Measurements from ENCODE around the gene MLXIP. TPM values are rescaled to one million over a fixed set of nuclear protein-coding genes. Genes with fewer than 3 reads are reported as not detected.

The MLXIP gene
- total RNA-seq, 1 donor from 2014 or later: 16.9 TPM

GRCh38 chr12:122058549-122059149 lies 19.9 kb upstream of the MLXIP start:
- Histone ChIP-seq H3K9me3 (no peaks in the 10 kb centered on the region), H3K36me3 (peaks cover 0 to 11% of the 10 kb centered on the region in 2 donors), H3K27ac (no peak overlapping the region), H3K4me1 (peaks cover 37% of the 10 kb centered on the region), H3K4me3 (no peak overlapping the region), H3K27me3 (no peaks in the 10 kb centered on the region)
- TF ChIP-seq POLR2AphosphoS5 (IDR thresholded peaks at IDR 0.05; ENCODE audit: insufficient read depth in 1 of 2, low read depth in 1 of 2) (no peak), POLR2A (IDR thresholded peaks at IDR 0.05) (no peak)
- TF ChIP-seq, protein P1, sequence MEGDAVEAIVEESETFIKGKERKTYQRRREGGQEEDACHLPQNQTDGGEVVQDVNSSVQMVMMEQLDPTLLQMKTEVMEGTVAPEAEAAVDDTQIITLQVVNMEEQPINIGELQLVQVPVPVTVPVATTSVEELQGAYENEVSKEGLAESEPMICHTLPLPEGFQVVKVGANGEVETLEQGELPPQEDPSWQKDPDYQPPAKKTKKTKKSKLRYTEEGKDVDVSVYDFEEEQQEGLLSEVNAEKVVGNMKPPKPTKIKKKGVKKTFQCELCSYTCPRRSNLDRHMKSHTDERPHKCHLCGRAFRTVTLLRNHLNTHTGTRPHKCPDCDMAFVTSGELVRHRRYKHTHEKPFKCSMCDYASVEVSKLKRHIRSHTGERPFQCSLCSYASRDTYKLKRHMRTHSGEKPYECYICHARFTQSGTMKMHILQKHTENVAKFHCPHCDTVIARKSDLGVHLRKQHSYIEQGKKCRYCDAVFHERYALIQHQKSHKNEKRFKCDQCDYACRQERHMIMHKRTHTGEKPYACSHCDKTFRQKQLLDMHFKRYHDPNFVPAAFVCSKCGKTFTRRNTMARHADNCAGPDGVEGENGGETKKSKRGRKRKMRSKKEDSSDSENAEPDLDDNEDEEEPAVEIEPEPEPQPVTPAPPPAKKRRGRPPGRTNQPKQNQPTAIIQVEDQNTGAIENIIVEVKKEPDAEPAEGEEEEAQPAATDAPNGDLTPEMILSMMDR (IDR thresholded peaks at IDR 0.05): no peak
- no peak for DNase-seq (ENCODE audit: extremely low spot score in 2 of 2)
- intact Hi-C loops (cut with DNase I): no loop called here

GRCh38 chr12:122059203-122059960 lies 19.2 kb upstream of the MLXIP start:
- Histone ChIP-seq H3K4me3 (no peak overlapping the region), H3K36me3 (peaks cover 0 to 11% of the 10 kb centered on the region in 2 donors), H3K9me3 (no peaks in the 10 kb centered on the region), H3K27me3 (no peaks in the 10 kb centered on the region), H3K27ac (peak overlapping the region; percentile 27), H3K4me1 (peaks cover 40% of the 10 kb centered on the region)
- intact Hi-C loops (cut with DNase I): no loop called here
- DNase-seq (ENCODE audit: extremely low spot score in 2 of 2): no peak
- TF ChIP-seq, protein P1 (IDR thresholded peaks at IDR 0.05): no peak
- TF ChIP-seq POLR2A (IDR thresholded peaks at IDR 0.05): no peak
- TF ChIP-seq POLR2AphosphoS5 (IDR thresholded peaks at IDR 0.05; ENCODE audit: insufficient read depth in 1 of 2, low read depth in 1 of 2): no peak

GRCh38 chr12:122060081-122060501 lies 18.5 kb upstream of the MLXIP start:
- H3K4me3 ChIP-seq: no peak overlapping the region
- peak in 1 of 2 donors; percentile 20 for TF ChIP-seq POLR2AphosphoS5 (IDR thresholded peaks at IDR 0.05; ENCODE audit: insufficient read depth in 1 of 2, low read depth in 1 of 2)
- TF ChIP-seq, protein P1 (IDR thresholded peaks at IDR 0.05): no peak
- peaks cover 0 to 8% of the 10 kb centered on the region in 2 donors for H3K36me3 ChIP-seq
- no peaks in the 10 kb centered on the region for H3K27me3 ChIP-seq
- intact Hi-C loops (cut with DNase I): no loop called here
- DNase-seq (ENCODE audit: extremely low spot score in 2 of 2): no peak
- peaks cover 42% of the 10 kb centered on the region for H3K4me1 ChIP-seq
- H3K9me3 ChIP-seq: no peaks in the 10 kb centered on the region
- peak overlapping the region; percentile 27 for H3K27ac ChIP-seq

- intact Hi-C loops (cut with DNase I): no loop called here
- TF ChIP-seq, protein P1 (IDR thresholded peaks at IDR 0.05): no peak
- no peak for TF ChIP-seq POLR2A (IDR thresholded peaks at IDR 0.05)
- TF ChIP-seq POLR2AphosphoS5 (IDR thresholded peaks at IDR 0.05; ENCODE audit: insufficient read depth in 1 of 2, low read depth in 1 of 2): no peak
- Histone ChIP-seq H3K9me3 (no peaks in the 10 kb centered on the region), H3K4me1 (peaks cover 47% of the 10 kb centered on the region), H3K27ac (peak overlapping the region; percentile 30), H3K27me3 (no peaks in the 10 kb centered on the region), H3K36me3 (peaks cover 0 to 4% of the 10 kb centered on the region in 2 donors), H3K4me3 (no peak overlapping the region)
- DNase-seq (ENCODE audit: extremely low spot score in 2 of 2): no peak
Observed at GRCh38 chr12:122061253-122061652, 17.3 kb upstream of the MLXIP start.
